HepG2 (cell line): Measurements from ENCODE around the gene BIRC3. TPM values are rescaled to one million over a fixed set of nuclear protein-coding genes. Genes with fewer than 3 reads are reported as not detected.

Source experiments
- ARNT2 ChIP-seq: sonication (generic); formaldehyde crosslinking; IDR thresholded peaks from 2 replicates; pipeline ENCODE4 v1.8.0; 2022; ENCODE audit warnings: mild to moderate bottlenecking, low read depth, missing genetic modification reagents, moderate library complexity
- EZH2 ChIP-seq: conservative IDR thresholded peaks from 2 replicates; pipeline ENCODE4 v1.6.1; 2012; ENCODE audit warnings: mild to moderate bottlenecking, low read depth, low read length, moderate library complexity
- HNRNPUL1 ChIP-seq: fragments of 200-400 bp; formaldehyde crosslinking; IDR thresholded peaks from 2 replicates; pipeline ENCODE4 v1.6.1; 2017; ENCODE audit warnings: low read depth, mild to moderate bottlenecking, low read length, moderate library complexity
- MIER2 ChIP-seq: IDR thresholded peaks from 2 replicates; pipeline ENCODE4 v1.6.1; 2016; ENCODE audit warnings: missing biosample characterization, missing genetic modification reagents
- NR2F6 ChIP-seq, 2 experiments: IDR thresholded peaks; 2 replicates each; pipeline ENCODE4 v1.6.1; 2016; ENCODE audit warnings: antibody characterized with exemption in 1 of 2, mild to moderate bottlenecking in 1 of 2
- POGZ ChIP-seq: sonication (generic); formaldehyde crosslinking; IDR thresholded peaks from 2 replicates; pipeline ENCODE4 v1.4.0; 2020; ENCODE audit warnings: mild to moderate bottlenecking, missing genetic modification reagents
- PPARG ChIP-seq: conservative IDR thresholded peaks from 2 replicates; pipeline ENCODE4 v1.6.1; 2016; ENCODE audit warnings: missing biosample characterization, missing genetic modification reagents
- REL ChIP-seq: sonication (generic); formaldehyde crosslinking; conservative IDR thresholded peaks from 2 replicates; pipeline ENCODE4 v1.8.0; 2022; ENCODE audit warnings: mild to moderate bottlenecking, missing genetic modification reagents, moderate library complexity
- RNF2 ChIP-seq: fragments of 450-650 bp; conservative IDR thresholded peaks from 2 replicates; pipeline ENCODE4 v1.6.1; 2016; ENCODE audit warnings: low read depth
- SAP130 ChIP-seq: IDR thresholded peaks from 2 replicates; pipeline ENCODE4 v1.6.1; 2016; ENCODE audit warnings: low read depth
- SCMH1 ChIP-seq: sonication (generic); formaldehyde crosslinking; IDR thresholded peaks from 2 replicates; pipeline ENCODE4 v1.9.0; 2021; ENCODE audit warnings: missing genetic modification reagents, mild to moderate bottlenecking, borderline replicate concordance
- ZFP82 ChIP-seq: sonication (generic); formaldehyde crosslinking; IDR thresholded peaks from 2 replicates; pipeline ENCODE4 v1.5.1; 2020; ENCODE audit warnings: mild to moderate bottlenecking, missing genetic modification reagents, borderline replicate concordance
- ZNF331 ChIP-seq: sonication (generic); formaldehyde crosslinking; IDR thresholded peaks from 2 replicates; pipeline ENCODE4 v1.4.0; 2020; ENCODE audit warnings: missing genetic modification reagents
- ZNF484 ChIP-seq: sonication (generic); formaldehyde crosslinking; IDR thresholded peaks from 2 replicates; pipeline ENCODE4 v1.5.1; 2020; ENCODE audit warnings: mild to moderate bottlenecking, low read depth, missing genetic modification reagents, borderline replicate concordance
- ZNF570 ChIP-seq: sonication (generic); formaldehyde crosslinking; IDR thresholded peaks from 2 replicates; pipeline ENCODE4 v1.4.0; 2020; ENCODE audit warnings: mild to moderate bottlenecking, missing genetic modification reagents, borderline replicate concordance
- ZNF788 ChIP-seq: sonication (generic); formaldehyde crosslinking; IDR thresholded peaks from 2 replicates; pipeline ENCODE4 v1.5.0; 2020; ENCODE audit warnings: mild to moderate bottlenecking, missing genetic modification reagents, borderline replicate concordance
- ZNF816 ChIP-seq: sonication (generic); formaldehyde crosslinking; IDR thresholded peaks from 2 replicates; pipeline ENCODE4 v1.8.0; 2022; ENCODE audit warnings: missing genetic modification reagents, mild to moderate bottlenecking, borderline replicate concordance
- ZSCAN12 ChIP-seq: sonication (generic); formaldehyde crosslinking; IDR thresholded peaks from 2 replicates; pipeline ENCODE4 v1.9.0; 2021; ENCODE audit warnings: mild to moderate bottlenecking, missing genetic modification reagents
- polyA plus RNA-seq, 8 experiments: library from polyadenylated mRNA; depleted of rRNA in 3 of 8; stranded (reverse) in 7 of 8; unstranded in 1 of 8; fragments of >200 nt; fragmentation: Illumina TruSeq in 4 of 8; extraction: Trizol in 4 of 8; gene quantifications; 2 replicates each; pipeline versions ENCODE4 v1.2.1 to v1.2.3, GENCODE V29; 2011 to 2016; ENCODE audit warnings: low read depth in 4 of 8, missing spikeins in 1 of 8, mixed read lengths in 1 of 8; ENCODE audit not compliant: insufficient read depth in 1 of 8
- total RNA-seq, 5 experiments: library from RNA; depleted of rRNA; stranded (reverse); fragments of >200 nt; fragmentation: Illumina TruSeq; extraction: Trizol; gene quantifications; 2 replicates each; pipeline ENCODE4 v1.2.3, GENCODE V29; 2016; ENCODE audit warnings: low read depth in 1 of 5
- TF ChIP-seq, protein P1 (sequence below): sonication (generic); formaldehyde crosslinking; IDR thresholded peaks from 2 replicates; pipeline ENCODE4 v1.8.1; 2023; ENCODE audit warnings: missing genetic modification reagents, mild to moderate bottlenecking, borderline replicate concordance
- TF ChIP-seq, protein P2 (sequence below): sonication (generic); formaldehyde crosslinking; IDR thresholded peaks from 2 replicates; pipeline ENCODE4 v1.9.0; 2021; ENCODE audit warnings: mild to moderate bottlenecking, missing genetic modification reagents
- TF ChIP-seq, protein P3 (sequence below): sonication (generic); formaldehyde crosslinking; IDR thresholded peaks from 2 replicates; pipeline ENCODE4 v1.9.0; 2021; ENCODE audit warnings: missing genetic modification reagents, borderline replicate concordance

The BIRC3 gene
- total and polyA plus RNA-seq, 2 of the 13 experiments (the other 11 are each of a cell fraction or from before 2014, with no cell fraction given), result 0.41 to 4.2 TPM

DNA sequence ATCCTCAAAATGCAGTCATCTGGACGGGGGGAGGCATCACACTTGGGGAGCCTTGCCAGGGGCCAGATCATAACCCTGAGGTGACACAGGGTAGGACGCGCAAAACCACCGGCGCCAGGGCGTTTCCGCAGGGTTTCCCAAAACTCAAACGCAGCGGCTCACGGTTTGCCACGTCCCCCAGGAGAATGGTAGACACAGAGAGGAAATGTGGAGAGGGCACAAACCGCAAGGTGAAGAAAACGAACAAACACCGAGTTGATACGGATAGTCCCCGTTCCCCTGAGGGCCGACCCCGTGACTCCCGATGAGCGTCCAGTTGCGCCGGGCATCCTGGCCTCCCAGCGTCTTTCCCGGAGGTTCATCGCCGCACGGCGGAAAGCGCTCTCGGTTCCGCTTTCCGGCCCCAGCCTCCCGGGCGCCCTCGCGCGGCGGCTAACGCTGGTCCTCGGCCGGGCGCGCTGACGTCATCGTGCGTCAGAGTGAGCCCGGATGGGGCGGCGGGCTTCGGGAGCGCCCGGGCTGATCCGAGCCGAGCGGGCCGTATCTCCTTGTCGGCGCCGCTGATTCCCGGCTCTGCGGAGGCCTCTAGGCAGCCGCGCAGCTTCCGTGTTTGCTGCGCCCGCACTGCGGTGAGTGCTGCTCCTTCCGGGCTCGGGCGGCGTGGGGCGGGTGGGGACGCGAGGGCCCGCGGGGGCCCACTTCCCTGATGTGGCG, 29.6 kb downstream of the BIRC3 start, which contains the start of gene BIRC2 (continued):
- TF ChIP-seq NR2F6 (IDR thresholded peaks at IDR 0.05) (no peak), NR2F6 (CRISPR knock-in tag; IDR thresholded peaks at IDR 0.05) (peak; percentile 38; the same call in 1 of the 2 replicates), ZSCAN12 (no peak), ARNT2 (peak; percentile 92), ZNF331 (0 out of 2 replicates have a peak, but pooled peaks have one; percentile 7), SCMH1 (CRISPR knock-in tag) (no peak), RNF2 (peak; percentile 40; the same call in 1 of the 2 replicates), ZNF788 (CRISPR knock-in tag) (peak; percentile 93; the same call in 1 of the 2 replicates), ZNF570 (CRISPR knock-in tag) (no peak), SAP130 (peak; percentile 81), ZFP82 (CRISPR knock-in tag) (peak; percentile 24; the same call in 1 of the 2 replicates), POGZ (CRISPR knock-in tag) (peak; percentile 97), REL (CRISPR knock-in tag) (no peak), EZH2 (no peak), ZNF816 (CRISPR knock-in tag) (peak; percentile 60; the same call in 1 of the 2 replicates), PPARG (CRISPR knock-in tag) (peak; percentile 16; the same call in 1 of the 2 replicates), ZNF484 (0 out of 2 replicates have a peak, but pooled peaks have one; percentile 49), MIER2 (no peak; the same call in 1 of the 2 replicates), HNRNPUL1 (no peak)
- TF ChIP-seq, protein P1, sequence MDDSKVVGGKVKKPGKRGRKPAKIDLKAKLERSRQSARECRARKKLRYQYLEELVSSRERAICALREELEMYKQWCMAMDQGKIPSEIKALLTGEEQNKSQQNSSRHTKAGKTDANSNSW (CRISPR knock-in tag), result no peak
- TF ChIP-seq, protein P2, sequence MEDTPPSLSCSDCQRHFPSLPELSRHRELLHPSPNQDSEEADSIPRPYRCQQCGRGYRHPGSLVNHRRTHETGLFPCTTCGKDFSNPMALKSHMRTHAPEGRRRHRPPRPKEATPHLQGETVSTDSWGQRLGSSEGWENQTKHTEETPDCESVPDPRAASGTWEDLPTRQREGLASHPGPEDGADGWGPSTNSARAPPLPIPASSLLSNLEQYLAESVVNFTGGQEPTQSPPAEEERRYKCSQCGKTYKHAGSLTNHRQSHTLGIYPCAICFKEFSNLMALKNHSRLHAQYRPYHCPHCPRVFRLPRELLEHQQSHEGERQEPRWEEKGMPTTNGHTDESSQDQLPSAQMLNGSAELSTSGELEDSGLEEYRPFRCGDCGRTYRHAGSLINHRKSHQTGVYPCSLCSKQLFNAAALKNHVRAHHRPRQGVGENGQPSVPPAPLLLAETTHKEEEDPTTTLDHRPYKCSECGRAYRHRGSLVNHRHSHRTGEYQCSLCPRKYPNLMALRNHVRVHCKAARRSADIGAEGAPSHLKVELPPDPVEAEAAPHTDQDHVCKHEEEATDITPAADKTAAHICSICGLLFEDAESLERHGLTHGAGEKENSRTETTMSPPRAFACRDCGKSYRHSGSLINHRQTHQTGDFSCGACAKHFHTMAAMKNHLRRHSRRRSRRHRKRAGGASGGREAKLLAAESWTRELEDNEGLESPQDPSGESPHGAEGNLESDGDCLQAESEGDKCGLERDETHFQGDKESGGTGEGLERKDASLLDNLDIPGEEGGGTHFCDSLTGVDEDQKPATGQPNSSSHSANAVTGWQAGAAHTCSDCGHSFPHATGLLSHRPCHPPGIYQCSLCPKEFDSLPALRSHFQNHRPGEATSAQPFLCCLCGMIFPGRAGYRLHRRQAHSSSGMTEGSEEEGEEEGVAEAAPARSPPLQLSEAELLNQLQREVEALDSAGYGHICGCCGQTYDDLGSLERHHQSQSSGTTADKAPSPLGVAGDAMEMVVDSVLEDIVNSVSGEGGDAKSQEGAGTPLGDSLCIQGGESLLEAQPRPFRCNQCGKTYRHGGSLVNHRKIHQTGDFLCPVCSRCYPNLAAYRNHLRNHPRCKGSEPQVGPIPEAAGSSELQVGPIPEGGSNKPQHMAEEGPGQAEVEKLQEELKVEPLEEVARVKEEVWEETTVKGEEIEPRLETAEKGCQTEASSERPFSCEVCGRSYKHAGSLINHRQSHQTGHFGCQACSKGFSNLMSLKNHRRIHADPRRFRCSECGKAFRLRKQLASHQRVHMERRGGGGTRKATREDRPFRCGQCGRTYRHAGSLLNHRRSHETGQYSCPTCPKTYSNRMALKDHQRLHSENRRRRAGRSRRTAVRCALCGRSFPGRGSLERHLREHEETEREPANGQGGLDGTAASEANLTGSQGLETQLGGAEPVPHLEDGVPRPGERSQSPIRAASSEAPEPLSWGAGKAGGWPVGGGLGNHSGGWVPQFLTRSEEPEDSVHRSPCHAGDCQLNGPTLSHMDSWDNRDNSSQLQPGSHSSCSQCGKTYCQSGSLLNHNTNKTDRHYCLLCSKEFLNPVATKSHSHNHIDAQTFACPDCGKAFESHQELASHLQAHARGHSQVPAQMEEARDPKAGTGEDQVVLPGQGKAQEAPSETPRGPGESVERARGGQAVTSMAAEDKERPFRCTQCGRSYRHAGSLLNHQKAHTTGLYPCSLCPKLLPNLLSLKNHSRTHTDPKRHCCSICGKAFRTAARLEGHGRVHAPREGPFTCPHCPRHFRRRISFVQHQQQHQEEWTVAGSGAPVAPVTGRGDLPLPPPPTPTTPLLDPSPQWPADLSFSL (CRISPR knock-in tag), result no peak
- TF ChIP-seq, protein P3, sequence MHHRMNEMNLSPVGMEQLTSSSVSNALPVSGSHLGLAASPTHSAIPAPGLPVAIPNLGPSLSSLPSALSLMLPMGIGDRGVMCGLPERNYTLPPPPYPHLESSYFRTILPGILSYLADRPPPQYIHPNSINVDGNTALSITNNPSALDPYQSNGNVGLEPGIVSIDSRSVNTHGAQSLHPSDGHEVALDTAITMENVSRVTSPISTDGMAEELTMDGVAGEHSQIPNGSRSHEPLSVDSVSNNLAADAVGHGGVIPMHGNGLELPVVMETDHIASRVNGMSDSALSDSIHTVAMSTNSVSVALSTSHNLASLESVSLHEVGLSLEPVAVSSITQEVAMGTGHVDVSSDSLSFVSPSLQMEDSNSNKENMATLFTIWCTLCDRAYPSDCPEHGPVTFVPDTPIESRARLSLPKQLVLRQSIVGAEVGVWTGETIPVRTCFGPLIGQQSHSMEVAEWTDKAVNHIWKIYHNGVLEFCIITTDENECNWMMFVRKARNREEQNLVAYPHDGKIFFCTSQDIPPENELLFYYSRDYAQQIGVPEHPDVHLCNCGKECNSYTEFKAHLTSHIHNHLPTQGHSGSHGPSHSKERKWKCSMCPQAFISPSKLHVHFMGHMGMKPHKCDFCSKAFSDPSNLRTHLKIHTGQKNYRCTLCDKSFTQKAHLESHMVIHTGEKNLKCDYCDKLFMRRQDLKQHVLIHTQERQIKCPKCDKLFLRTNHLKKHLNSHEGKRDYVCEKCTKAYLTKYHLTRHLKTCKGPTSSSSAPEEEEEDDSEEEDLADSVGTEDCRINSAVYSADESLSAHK (CRISPR knock-in tag), result no peak; the same call in 1 of the 2 replicates
